KBM-7 (cell line): ENCODE measurements around the gene HSPB7.
"Not testable (repeated sequence)": the region's sequence is repeated elsewhere in the genome, so short reads cannot be mapped to it uniquely, and the experiment has no call there.

ENCODE experiments used
- DNase-seq: peaks from one replicate; pipeline ENCODE4 v3.0.0-alpha.2; 2015
- in situ Hi-C: fragments of 300-500 bp; cut with MboI; formaldehyde crosslinking; loops from 2 replicates; pipeline ENCODE4 v1.14.3; 2020; ENCODE audit warnings: low sequenced_read_pairs, low pct_unique_long_range_greater_than_20kb, mixed read lengths

Gene HSPB7

GRCh38 chr1:15992187-15992553, 25.7 kb downstream of the HSPB7 start:
- in situ Hi-C loops = no loop called here
- DNase-seq = no peak

GRCh38 chr1:15991427-15992186, 26.2 kb downstream of the HSPB7 start:
- DNase-seq = no peak
- in situ Hi-C loops = no loop called here

- in situ Hi-C loops = no loop called here
- no peak for DNase-seq
These were observed 28.1 kb downstream of the HSPB7 start for GRCh38 chr1:15989776-15990175.

GRCh38 chr1:15988856-15989736, 28.7 kb downstream of the HSPB7 start:
- no peak for DNase-seq

GRCh38 chr1:15985611-15986297, 32.1 kb downstream of the HSPB7 start:
- no peak for DNase-seq
- in situ Hi-C loops = no loop called here

More at GRCh38 chr1:15988856-15989736, 28.7 kb downstream of the HSPB7 start:
- in situ Hi-C loops = no loop called here

GRCh38 chr1:15983275-15983674, 34.6 kb downstream of the HSPB7 start:
- in situ Hi-C loops = no loop called here
- DNase-seq = no peak

GRCh38 chr1:15981679-15982078, 36.2 kb downstream of the HSPB7 start:
- DNase-seq = no peak
- in situ Hi-C loops = no loop called here

- in situ Hi-C loops = not testable (repeated sequence)
These were observed 39.9 kb downstream of the HSPB7 start for GRCh38 chr1:15977947-15978346.

GRCh38 chr1:15975805-15976680, 41.8 kb downstream of the HSPB7 start, which contains the start of gene ZBTB17:
Gene ZBTB17, minus strand, starts transcription at chr1:15976101. Its CDS starts 27,606 bp downstream, at chr1:15948495.
- peak; percentile 93 for DNase-seq

More at GRCh38 chr1:15977947-15978346, 39.9 kb downstream of the HSPB7 start:
- not testable (repeated sequence) for DNase-seq

GRCh38 chr1:15975358-15975804, 42.5 kb downstream of the HSPB7 start:
- peak; percentile 64 for DNase-seq
- in situ Hi-C loops = no loop called here

More at GRCh38 chr1:15975805-15976680, 41.8 kb downstream of the HSPB7 start, which contains the start of gene ZBTB17:
- in situ Hi-C loops = no loop called here

- DNase-seq = no peak
- in situ Hi-C loops = no loop called here
These were observed 43.0 kb downstream of the HSPB7 start for GRCh38 chr1:15974855-15975254.

- no peak for DNase-seq
- in situ Hi-C loops = no loop called here
These were observed 44.1 kb downstream of the HSPB7 start for GRCh38 chr1:15973772-15974171.

- in situ Hi-C loops = no loop called here
These were observed 45.4 kb downstream of the HSPB7 start for GRCh38 chr1:15972409-15972808.

GRCh38 chr1:15970911-15971310, 46.9 kb downstream of the HSPB7 start:
- no peak for DNase-seq
- in situ Hi-C loops = no loop called here

More at GRCh38 chr1:15972409-15972808, 45.4 kb downstream of the HSPB7 start:
- no peak for DNase-seq

- no peak for DNase-seq
- in situ Hi-C loops = no loop called here
These were observed 48.4 kb downstream of the HSPB7 start for GRCh38 chr1:15969321-15969880.

- DNase-seq = no peak
These were observed 49.7 kb downstream of the HSPB7 start for GRCh38 chr1:15968172-15968571.

GRCh38 chr1:15966956-15967344, 50.9 kb downstream of the HSPB7 start:
- in situ Hi-C loops = no loop called here
- DNase-seq = no peak

More at GRCh38 chr1:15968172-15968571, 49.7 kb downstream of the HSPB7 start:
- in situ Hi-C loops = no loop called here
